Suprapubic skin (tissue), 4 donors: ENCODE data around the gene NUDT8. TPM values are rescaled to one million over a fixed set of nuclear protein-coding genes. Genes with fewer than 3 reads are reported as not detected.
A peak's percentile ranks its signal among the peaks of the same experiment; 100 is the strongest.
"Not testable (repeated sequence)": the region's sequence is repeated elsewhere in the genome, so short reads cannot be mapped to it uniquely, and the experiment has no call there.

Experiments used
- DNase-seq, 2 donors: peaks; one replicate each; pipeline ENCODE4 v3.0.0-alpha.2; 2019; ENCODE audit warnings: low spot score in 2 of 2
- H3K27ac ChIP-seq: fragments of 200-600 bp; sonication (generic); one replicate; pipeline ENCODE4 v1.5.1; 2019
- H3K27me3 ChIP-seq: fragments of 200-600 bp; sonication (generic); one replicate; pipeline ENCODE4 v1.5.1; 2019
- H3K36me3 ChIP-seq: fragments of 200-600 bp; sonication (generic); one replicate; pipeline ENCODE4 v1.5.1; 2019
- H3K4me1 ChIP-seq: fragments of 200-600 bp; sonication (generic); one replicate; pipeline ENCODE4 v1.5.1; 2019
- H3K4me3 ChIP-seq: fragments of 200-600 bp; sonication (generic); one replicate; pipeline ENCODE4 v1.5.1; 2019; ENCODE audit warnings: mild to moderate bottlenecking
- H3K9me3 ChIP-seq: fragments of 200-600 bp; sonication (generic); one replicate; pipeline ENCODE4 v1.5.1; 2019
- CTCF ChIP-seq, 2 donors: fragments of 200-600 bp in 1 of 2; fragments of 450-650 bp in 1 of 2; sonication (generic) in 1 of 2; IDR thresholded peaks; one replicate each; pipeline ENCODE4 v1.5.1; 2016 to 2019; ENCODE audit warnings: antibody characterized with exemption in 2 of 2, mild to moderate bottlenecking in 1 of 2, moderate library complexity in 1 of 2
- EP300 ChIP-seq: sonication (generic); formaldehyde crosslinking; IDR thresholded peaks from one replicate; pipeline ENCODE4 v1.6.1; 2017; ENCODE audit warnings: antibody characterized with exemption
- POLR2A ChIP-seq, 2 donors: fragments of 450-650 bp; IDR thresholded peaks; one replicate each; pipeline ENCODE4 v1.6.1; 2017; ENCODE audit warnings: antibody characterized with exemption in 2 of 2, mild to moderate bottlenecking in 2 of 2, moderate library complexity in 2 of 2
- POLR2AphosphoS5 ChIP-seq, 3 donors: sonication (generic); formaldehyde crosslinking; IDR thresholded peaks; one replicate each; pipeline ENCODE4 v1.6.1; 2017; ENCODE audit warnings: antibody characterized with exemption in 3 of 3
- WGBS: methylation state at CpG from one replicate; pipeline ENCODE4 v1.1.5; 2018; 5-methylcytosine and 5-hydroxymethylcytosine counted together
- total RNA-seq, 4 donors: library from RNA; depleted of rRNA; stranded (reverse); fragments of >200 nt; gene quantifications; one replicate each; pipeline ENCODE4 v1.1.0, GENCODE V29; 2016

Gene NUDT8
- total RNA-seq, 4 donors from 2014 or later: 33.9 to 48.8 (median 46.3) TPM

DNA sequence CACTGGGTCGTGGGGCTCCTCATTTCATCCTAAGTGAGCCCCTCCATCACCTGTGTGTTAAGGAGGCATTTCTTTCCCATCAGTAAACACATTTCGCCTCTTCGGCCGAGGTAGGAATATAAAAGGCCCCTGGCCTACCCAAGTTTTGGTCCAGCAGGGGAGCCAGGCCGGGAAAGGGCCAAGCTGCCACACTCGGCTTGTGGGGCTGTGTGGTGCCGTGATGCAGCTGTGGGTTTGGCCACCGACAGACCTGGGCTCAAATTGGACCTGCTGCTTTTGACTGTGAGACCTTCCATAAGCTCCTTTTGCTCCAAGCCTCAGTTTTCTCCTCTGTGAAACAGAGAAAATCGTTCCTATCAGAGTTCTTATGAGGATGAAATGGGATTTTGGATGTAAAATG lies 22.2 kb downstream of the NUDT8 start:
- Histone ChIP-seq H3K4me3 (peak overlapping the region; percentile 77), H3K27me3 (no peaks in the 10 kb centered on the region), H3K4me1 (peaks cover 28% of the 10 kb centered on the region), H3K27ac (peak overlapping the region; percentile 71), H3K9me3 (no peaks in the 10 kb centered on the region), H3K36me3 (peaks cover 42% of the 10 kb centered on the region)
- WGBS: 52% methylated on average over 9 of the region's 9 CpGs
- no peak for DNase-seq
- TF ChIP-seq CTCF (IDR thresholded peaks at IDR 0.05) (no peak), POLR2A (IDR thresholded peaks at IDR 0.05) (no peak), EP300 (no peak), POLR2AphosphoS5 (IDR thresholded peaks at IDR 0.05) (no peak)

DNA sequence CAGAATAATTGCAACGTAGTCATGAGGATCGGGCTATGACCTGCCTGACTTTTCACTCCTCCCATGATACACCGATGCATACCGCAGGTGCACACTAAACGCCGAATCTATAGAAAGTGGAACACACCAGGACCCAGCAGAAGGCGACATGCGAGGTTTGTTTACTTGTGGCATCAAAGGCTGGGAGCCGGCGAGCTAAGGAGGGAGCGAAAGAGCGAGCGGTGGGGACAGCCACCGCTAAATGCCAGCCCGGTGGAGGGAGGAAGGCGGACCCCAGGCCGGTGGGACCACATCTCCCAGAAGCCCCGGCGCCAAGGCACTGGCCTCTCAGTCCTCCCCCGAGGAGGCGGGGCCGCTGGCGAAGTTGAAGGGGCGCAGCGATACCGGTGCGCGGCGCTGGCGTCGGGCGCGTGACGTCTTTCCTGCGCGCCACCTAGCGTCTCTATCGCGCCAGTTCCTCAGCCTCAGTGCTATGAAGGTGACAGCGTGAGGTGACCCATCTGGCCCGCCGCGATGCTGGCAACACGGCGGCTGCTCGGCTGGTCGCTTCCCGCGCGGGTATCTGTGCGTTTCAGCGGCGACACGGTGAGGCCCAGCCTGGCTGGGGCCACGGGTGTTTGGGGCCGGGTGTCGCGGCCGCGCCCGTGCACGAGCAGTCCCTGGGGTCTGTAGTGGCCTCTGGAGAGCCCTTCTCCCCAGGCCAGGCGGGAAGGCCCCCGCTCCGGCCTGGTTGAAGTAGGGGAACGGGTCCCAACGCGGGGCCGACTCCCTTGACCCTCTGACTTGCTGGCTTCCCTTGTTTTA lies 23.0 kb downstream of the NUDT8 start, which contains the start of gene NDUFV1:
NDUFV1 (plus strand) TSS at position 445 of the 804 bp plus-strand sequence; CDS start at position 514, 69 bp downstream.
- WGBS: under 1% methylated on average over 35 of the region's 69 CpGs
- peaks cover 28% of the 10 kb centered on the region for H3K4me1 ChIP-seq
- H3K4me3 ChIP-seq: peak within 1 kb of the TSS; percentile 77
- H3K9me3 ChIP-seq: no peaks in the 10 kb centered on the region
- peaks cover 34% of the 10 kb centered on the region for H3K36me3 ChIP-seq
- no peaks in the 10 kb centered on the region for H3K27me3 ChIP-seq
- peak; percentile 97 for DNase-seq
- TF ChIP-seq POLR2AphosphoS5 (IDR thresholded peaks at IDR 0.05) (peak; percentile 52 to 92 (median 60)), POLR2A (IDR thresholded peaks at IDR 0.05) (peak in 1 of 2 donors; percentile 29), CTCF (IDR thresholded peaks at IDR 0.05) (peak; percentile 61 to 75), EP300 (no peak)
- peak within 1 kb of the TSS; percentile 71 for H3K27ac ChIP-seq

GRCh38 chr11:67606093-67606491 lies 23.6 kb downstream of the NUDT8 start:
- Histone ChIP-seq H3K9me3 (no peaks in the 10 kb centered on the region), H3K4me1 (peaks cover 28% of the 10 kb centered on the region), H3K27ac (peak overlapping the region; percentile 71), H3K4me3 (peak overlapping the region; percentile 77), H3K36me3 (peaks cover 28% of the 10 kb centered on the region), H3K27me3 (no peaks in the 10 kb centered on the region)
- TF ChIP-seq EP300 (no peak), CTCF (IDR thresholded peaks at IDR 0.05) (no peak), POLR2AphosphoS5 (IDR thresholded peaks at IDR 0.05) (no peak), POLR2A (IDR thresholded peaks at IDR 0.05) (no peak)
- WGBS: 54% methylated on average over 10 of the region's 17 CpGs
- DNase-seq: no peak

DNA sequence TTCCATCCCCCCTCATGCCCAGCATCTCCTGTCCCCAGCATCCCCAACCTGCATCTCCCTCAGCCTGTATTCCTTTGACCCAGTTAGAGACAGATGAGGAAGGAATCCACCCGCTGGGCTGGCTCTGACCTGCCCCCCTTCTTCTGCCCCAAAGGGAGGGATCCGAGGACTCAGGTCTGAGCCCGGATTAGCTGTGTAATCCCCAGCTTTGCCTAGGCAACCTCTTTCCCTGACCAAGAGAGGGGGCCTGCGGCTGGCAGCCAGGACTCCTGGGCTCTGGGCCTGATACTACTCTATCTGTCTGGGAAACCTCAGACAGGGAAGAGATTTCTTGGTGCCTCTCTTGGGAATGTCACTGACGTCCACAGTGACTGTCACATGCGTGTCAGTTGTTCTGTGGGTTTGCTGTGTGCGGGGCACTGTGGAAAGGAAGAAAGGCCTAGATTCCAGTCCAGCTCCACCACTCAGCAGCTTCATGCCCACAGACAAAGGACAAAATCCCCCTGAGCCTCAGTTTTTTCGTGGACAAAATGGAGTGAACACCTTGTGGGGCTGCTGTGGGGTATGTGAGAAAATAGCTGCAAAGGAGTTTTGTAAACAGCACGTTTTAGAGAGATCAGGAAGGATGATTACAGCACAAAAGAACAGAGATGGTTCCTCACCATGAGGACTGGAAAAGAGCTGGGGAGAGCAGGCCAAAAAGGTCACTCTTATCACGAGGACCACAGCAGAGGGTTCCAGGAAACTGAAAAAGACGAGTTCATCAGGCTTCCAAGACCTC lies 24.3 kb downstream of the NUDT8 start:
- no peak overlapping the region for H3K27ac ChIP-seq
- no peaks in the 10 kb centered on the region for H3K27me3 ChIP-seq
- no peak for DNase-seq
- H3K4me3 ChIP-seq: no peak overlapping the region
- H3K36me3 ChIP-seq: peaks cover 22% of the 10 kb centered on the region
- WGBS: 69% methylated on average over 11 of the region's 11 CpGs
- H3K9me3 ChIP-seq: no peaks in the 10 kb centered on the region
- TF ChIP-seq CTCF (IDR thresholded peaks at IDR 0.05) (no peak), POLR2A (IDR thresholded peaks at IDR 0.05) (no peak), POLR2AphosphoS5 (IDR thresholded peaks at IDR 0.05) (no peak), EP300 (no peak)
- H3K4me1 ChIP-seq: peaks cover 28% of the 10 kb centered on the region

DNA sequence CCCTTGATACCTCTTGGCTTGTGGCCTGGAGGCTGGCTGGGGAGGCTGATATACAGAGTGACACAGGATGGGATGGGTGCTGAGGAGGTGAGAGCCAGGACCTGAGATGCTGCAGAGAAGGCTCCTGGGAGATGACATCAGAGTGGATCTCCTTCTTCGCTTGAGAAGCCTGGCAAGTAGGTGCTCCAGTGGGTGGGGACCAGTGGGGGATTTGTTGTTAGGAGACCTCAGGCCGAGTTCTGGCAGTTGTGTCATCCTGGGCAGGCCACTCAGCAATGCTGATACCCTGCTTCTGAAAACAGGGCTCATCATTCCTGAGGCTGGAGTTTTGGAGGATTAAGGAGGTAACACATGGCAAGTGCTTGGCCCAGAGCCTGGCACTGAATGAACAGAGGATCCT lies 24.9 kb downstream of the NUDT8 start:
- no peak for TF ChIP-seq EP300
- TF ChIP-seq POLR2AphosphoS5 (IDR thresholded peaks at IDR 0.05): no peak
- no peak for TF ChIP-seq POLR2A (IDR thresholded peaks at IDR 0.05)
- TF ChIP-seq CTCF (IDR thresholded peaks at IDR 0.05): no peak
- H3K36me3 ChIP-seq: peaks cover 17% of the 10 kb centered on the region
- no peak for DNase-seq
- H3K4me3 ChIP-seq: no peak overlapping the region
- no peaks in the 10 kb centered on the region for H3K27me3 ChIP-seq
- no peak overlapping the region for H3K27ac ChIP-seq
- H3K9me3 ChIP-seq: no peaks in the 10 kb centered on the region
- 87% methylated on average over 2 of the region's 2 CpGs for WGBS
- H3K4me1 ChIP-seq: peaks cover 28% of the 10 kb centered on the region

DNA sequence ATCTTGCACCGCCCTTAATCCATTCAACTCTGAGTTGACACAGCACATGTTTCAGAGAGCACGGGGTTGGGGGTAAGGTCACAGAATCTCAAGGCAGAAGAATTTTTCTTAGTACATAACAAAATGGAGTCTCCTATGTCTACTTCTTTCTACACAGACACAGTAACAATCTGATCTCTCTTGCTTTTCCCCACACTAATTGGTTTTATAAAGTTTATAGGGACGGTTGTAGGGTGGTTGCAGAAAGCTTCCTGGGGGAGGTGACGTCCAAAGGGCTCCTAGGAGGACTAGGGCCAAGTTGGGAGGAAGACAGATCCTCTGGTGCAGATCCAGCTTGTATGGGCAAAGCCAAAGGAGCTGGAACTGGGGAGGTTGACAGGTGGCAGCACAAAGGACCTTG lies 25.6 kb downstream of the NUDT8 start:
- DNase-seq, H3K27ac ChIP-seq, H3K27me3 ChIP-seq, H3K9me3 ChIP-seq, H3K4me3 ChIP-seq: not testable (repeated sequence)
- Histone ChIP-seq H3K4me1 (peaks cover 28% of the 10 kb centered on the region), H3K36me3 (peaks cover 11% of the 10 kb centered on the region)
- 64% methylated on average over 2 of the region's 4 CpGs for WGBS
